OCI-LY1 (cell line): ENCODE results near the gene RASL12.

Source experiments
- EZH2 ChIP-seq: fragments of 200-600 bp; sonication (generic), shearing (Covaris generic); IDR thresholded peaks from 2 replicates; pipeline ENCODE4 v1.8.0; 2017; ENCODE audit warnings: borderline replicate concordance, mixed run types, mild to moderate bottlenecking, antibody characterized with exemption, low read length, moderate library complexity, mixed read lengths
- TF ChIP-seq, protein P1 (sequence below): fragments of 200-600 bp; sonication (generic), shearing (Covaris generic); IDR thresholded peaks from 2 replicates; pipeline ENCODE4 v1.5.1; 2017; ENCODE audit warnings: mild to moderate bottlenecking, antibody characterized with exemption, low read length, moderate library complexity, mixed read lengths

DNA sequence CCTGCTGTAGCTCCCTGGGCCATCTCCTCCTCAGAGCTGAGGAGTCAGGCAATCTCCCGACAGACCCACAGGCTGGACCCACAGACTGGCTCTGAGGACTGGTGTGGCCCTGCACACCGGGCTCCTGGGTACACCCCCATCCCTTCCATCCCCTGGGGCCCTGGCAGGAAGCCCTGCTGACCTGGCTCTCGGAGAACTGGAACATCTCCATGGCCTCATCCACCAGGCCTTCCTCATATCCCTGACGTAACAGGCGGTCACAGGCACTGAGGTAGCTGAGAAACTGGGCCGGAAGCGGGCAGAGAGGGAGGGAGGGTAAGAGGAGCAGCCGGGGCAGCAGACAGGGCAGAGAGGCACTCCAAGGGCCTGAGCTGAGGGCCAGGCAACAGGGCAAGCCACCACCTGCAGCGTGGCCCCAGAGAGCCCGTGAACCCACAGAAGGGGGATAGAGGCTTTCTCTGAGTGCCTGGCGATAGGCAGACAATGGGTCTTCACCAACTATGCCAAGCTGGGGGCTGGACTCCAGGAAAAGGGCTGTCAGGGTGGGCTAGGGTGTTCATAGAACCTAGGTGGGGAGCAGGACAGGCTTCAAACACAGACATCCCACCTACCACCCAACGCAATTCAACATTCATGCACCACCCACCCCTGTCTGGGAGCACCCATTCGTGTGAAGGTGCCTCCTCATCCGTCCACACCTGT is 26.7 kb upstream of the RASL12 start:
- TF ChIP-seq, protein P1, sequence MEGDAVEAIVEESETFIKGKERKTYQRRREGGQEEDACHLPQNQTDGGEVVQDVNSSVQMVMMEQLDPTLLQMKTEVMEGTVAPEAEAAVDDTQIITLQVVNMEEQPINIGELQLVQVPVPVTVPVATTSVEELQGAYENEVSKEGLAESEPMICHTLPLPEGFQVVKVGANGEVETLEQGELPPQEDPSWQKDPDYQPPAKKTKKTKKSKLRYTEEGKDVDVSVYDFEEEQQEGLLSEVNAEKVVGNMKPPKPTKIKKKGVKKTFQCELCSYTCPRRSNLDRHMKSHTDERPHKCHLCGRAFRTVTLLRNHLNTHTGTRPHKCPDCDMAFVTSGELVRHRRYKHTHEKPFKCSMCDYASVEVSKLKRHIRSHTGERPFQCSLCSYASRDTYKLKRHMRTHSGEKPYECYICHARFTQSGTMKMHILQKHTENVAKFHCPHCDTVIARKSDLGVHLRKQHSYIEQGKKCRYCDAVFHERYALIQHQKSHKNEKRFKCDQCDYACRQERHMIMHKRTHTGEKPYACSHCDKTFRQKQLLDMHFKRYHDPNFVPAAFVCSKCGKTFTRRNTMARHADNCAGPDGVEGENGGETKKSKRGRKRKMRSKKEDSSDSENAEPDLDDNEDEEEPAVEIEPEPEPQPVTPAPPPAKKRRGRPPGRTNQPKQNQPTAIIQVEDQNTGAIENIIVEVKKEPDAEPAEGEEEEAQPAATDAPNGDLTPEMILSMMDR = no peak
- TF ChIP-seq EZH2 = no peak
